Activated naive CD4-positive, alpha-beta T cell treated with Interleukin-2 at 50 U/mL for 16 hours (primary cell): ENCODE results near the gene C19orf44.
"Not testable (repeated sequence)": the region's sequence is repeated elsewhere in the genome, so short reads cannot be mapped to it uniquely, and the experiment has no call there.

Experiments used
- DNase-seq: peaks from one replicate; pipeline ENCODE4 v3.0.0-alpha.2; 2020

C19orf44 gene

GRCh38 chr19:16470541-16470910 lies 25.7 kb upstream of the C19orf44 start:
- no peak for DNase-seq

- peak; percentile 30 for DNase-seq
Observed at GRCh38 chr19:16470911-16471811, 25.0 kb upstream of the C19orf44 start.

GRCh38 chr19:16472559-16472899 lies 23.7 kb upstream of the C19orf44 start:
- DNase-seq, result not testable (repeated sequence)

- DNase-seq, result no peak
Observed at GRCh38 chr19:16472992-16473391, 23.2 kb upstream of the C19orf44 start.

GRCh38 chr19:16473875-16474392 lies 22.3 kb upstream of the C19orf44 start:
- no peak for DNase-seq

GRCh38 chr19:16476401-16476800 lies 19.8 kb upstream of the C19orf44 start:
- no peak for DNase-seq

- no peak for DNase-seq
Observed at GRCh38 chr19:16477311-16477710, 18.9 kb upstream of the C19orf44 start.

- no peak for DNase-seq
Observed at GRCh38 chr19:16482745-16483144, 13.4 kb upstream of the C19orf44 start.

- DNase-seq, result not testable (repeated sequence)
Observed at GRCh38 chr19:16486476-16486875, 9.7 kb upstream of the C19orf44 start.

- DNase-seq, result no peak
Observed at GRCh38 chr19:16496613-16496983, 404 bp downstream of the C19orf44 start.

- DNase-seq, result no peak
Observed at GRCh38 chr19:16497042-16497441, 848 bp downstream of the C19orf44 start.

GRCh38 chr19:16497837-16498236 lies 1.6 kb downstream of the C19orf44 start:
- DNase-seq, result no peak

- no peak for DNase-seq
Observed at GRCh38 chr19:16504271-16504670, 8.1 kb downstream of the C19orf44 start.

- DNase-seq, result not testable (repeated sequence)
Observed at GRCh38 chr19:16506161-16506560, 10.0 kb downstream of the C19orf44 start.

GRCh38 chr19:16506961-16507360 lies 10.8 kb downstream of the C19orf44 start:
- no peak for DNase-seq

GRCh38 chr19:16508546-16508945 lies 12.4 kb downstream of the C19orf44 start:
- no peak for DNase-seq

- DNase-seq, result no peak
Observed at GRCh38 chr19:16509141-16510061, 13.2 kb downstream of the C19orf44 start.

GRCh38 chr19:16512611-16513010 lies 16.4 kb downstream of the C19orf44 start:
- DNase-seq, result not testable (repeated sequence)

- no peak for DNase-seq
Observed at GRCh38 chr19:16514383-16515019, 18.3 kb downstream of the C19orf44 start.

- DNase-seq, result no peak
Observed at GRCh38 chr19:16516381-16516780, 20.2 kb downstream of the C19orf44 start.

- no peak for DNase-seq
Observed at GRCh38 chr19:16516923-16517610, 20.9 kb downstream of the C19orf44 start.

- DNase-seq, result no peak
Observed at GRCh38 chr19:16518061-16518460, 21.9 kb downstream of the C19orf44 start.
